OCI-LY7 (cell line): ENCODE measurements around the gene MLLT10. TPM values are rescaled to one million over a fixed set of nuclear protein-coding genes. Genes with fewer than 3 reads are reported as not detected.

Experiments
- BruUV-seq: library from RNA; stranded (reverse); fragments of 400-500 nt; replicated peaks from 2 replicates; lab custom pipeline; 2021; lab: Mats Ljungman, UMichigan
- CTCF ChIA-PET: fragments of 300-600 bp; sonication (Branson Sonifier 250); formaldehyde crosslinking; loops from one replicate; lab custom pipeline; 2022; ENCODE audit warnings: antibody characterized with exemption; ENCODE audit not compliant: unreplicated experiment; lab: Charles Lee
- POLR2A ChIA-PET: fragments of 300-600 bp; sonication (Branson Sonifier 250); formaldehyde crosslinking; loops from one replicate; lab custom pipeline; 2022; ENCODE audit warnings: antibody characterized with exemption; lab: Charles Lee
- DNase-seq: peaks from one replicate; pipeline ENCODE4 v3.0.0-alpha.2; 2015; ENCODE audit warnings: low spot score
- H2AFZ ChIP-seq: fragments of 200-600 bp; sonication (generic), shearing (Covaris generic); 2 replicates; pipeline ENCODE4 v1.6.1; 2014; ENCODE audit warnings: mild to moderate bottlenecking, antibody characterized with exemption, low read length, moderate library complexity
- H3K27ac ChIP-seq: fragments of 200-600 bp; sonication (generic); 2 replicates; pipeline ENCODE4 v1.5.1; 2014; ENCODE audit warnings: mixed run types, low read depth, mild to moderate bottlenecking, moderate library complexity, low read length, inconsistent platforms; ENCODE audit not compliant: poor library complexity, severe bottlenecking
- H3K36me3 ChIP-seq: fragments of 200-600 bp; sonication (generic); 2 replicates; pipeline ENCODE4 v1.6.1; 2014; ENCODE audit warnings: mild to moderate bottlenecking, antibody characterized with exemption, low read length, moderate library complexity, mixed read lengths; ENCODE audit not compliant: insufficient read depth
- H3K4me1 ChIP-seq: fragments of 200-600 bp; sonication (generic); 2 replicates; pipeline ENCODE4 v1.5.1; 2014; ENCODE audit warnings: mild to moderate bottlenecking, low read length; ENCODE audit not compliant: insufficient read depth, poor library complexity, severe bottlenecking
- H3K4me2 ChIP-seq: fragments of 200-600 bp; sonication (generic); 2 replicates; pipeline ENCODE4 v1.6.1; 2014; ENCODE audit warnings: mild to moderate bottlenecking, low read length
- H3K4me3 ChIP-seq: fragments of 200-600 bp; sonication (generic); 2 replicates; pipeline ENCODE4 v1.5.1; 2014; ENCODE audit warnings: mild to moderate bottlenecking, low read depth, low read length; ENCODE audit not compliant: poor library complexity, severe bottlenecking
- H3K79me2 ChIP-seq: fragments of 200-600 bp; sonication (generic); 2 replicates; pipeline ENCODE4 v1.6.1; 2016; ENCODE audit warnings: low read depth, mild to moderate bottlenecking, low read length, moderate library complexity, mixed read lengths; ENCODE audit not compliant: insufficient read depth
- H3K9me2 ChIP-seq: fragments of 200-600 bp; sonication (generic); 2 replicates; pipeline ENCODE4 v1.6.1; 2016; ENCODE audit warnings: mild to moderate bottlenecking, low read length, mixed read lengths; ENCODE audit not compliant: insufficient read depth
- H3K9me3 ChIP-seq: fragments of 200-600 bp; sonication (generic); 2 replicates; pipeline ENCODE4 v1.6.1; 2014; ENCODE audit warnings: mild to moderate bottlenecking, mixed run types, low read length, mixed read lengths
- H4K20me1 ChIP-seq: fragments of 200-600 bp; sonication (generic); 2 replicates; pipeline ENCODE4 v1.6.1; 2014; ENCODE audit warnings: mild to moderate bottlenecking, antibody characterized with exemption, low read length, moderate library complexity, mixed read lengths; ENCODE audit not compliant: insufficient read depth
- CTCF ChIP-seq: fragments of 200-600 bp; sonication (generic); conservative IDR thresholded peaks from 2 replicates; pipeline ENCODE4 v1.5.1; 2014; ENCODE audit warnings: mild to moderate bottlenecking, antibody characterized with exemption, low read length, moderate library complexity, mixed read lengths
- EZH2phosphoT487 ChIP-seq: fragments of 200-600 bp; sonication (generic); IDR thresholded peaks from 2 replicates; pipeline ENCODE4 v1.6.1; 2018; ENCODE audit warnings: low read depth, borderline replicate concordance, mild to moderate bottlenecking, mixed run types, antibody characterized with exemption, low read length, moderate library complexity, mixed read lengths
- intact Hi-C: fragments of 100-400 bp; cut with micrococcal nuclease; formaldehyde crosslinking; loops from one replicate; pipeline ENCODE4 v1.10.0; 2022; ENCODE audit not compliant: unreplicated experiment
- total RNA-seq, 2 experiments: library from RNA; depleted of rRNA in 1 of 2; stranded (reverse); fragments of >200 nt in 1 of 2; shearing (Covaris generic) in 1 of 2; gene quantifications; 2 replicates each; pipeline ENCODE4 v1.2.3, GENCODE V29; 2014 to 2022

MLLT10 gene
- total RNA-seq, 2 experiments from 2014 or later, result 68.4 to 74.0 TPM

GRCh38 chr10:21757185-21757901 is 223.3 kb downstream of the MLLT10 start:
- CTCF ChIA-PET, result no interaction called here
- intact Hi-C loops, result no loop called here
- TF ChIP-seq EZH2phosphoT487, result no peak
- no peak for TF ChIP-seq CTCF

GRCh38 chr10:21758239-21758638 is 224.2 kb downstream of the MLLT10 start:
- ChIA-PET CTCF (interaction anchor here (0.6 kb wide), 1 partner anchor 47 kb away, joined by 3 read pairs; no protein-coding TSS in a partner anchor), POLR2A (interaction anchor here (1.1 to 1.5 kb wide), 2 partner anchors 11 to 46 kb away, joined by 4 read pairs; no protein-coding TSS in a partner anchor)
- H2AFZ ChIP-seq, result no peak overlapping the region
- intact Hi-C loops, result no loop called here
- H3K4me2 ChIP-seq, result no peak overlapping the region
- H3K9me2 ChIP-seq, result no peaks in the 10 kb centered on the region
- no peaks in the 10 kb centered on the region for H3K9me3 ChIP-seq
- no peak for TF ChIP-seq EZH2phosphoT487
- no peak for TF ChIP-seq CTCF
- H3K27ac ChIP-seq, result no peak overlapping the region
- no peaks in the 10 kb centered on the region for H3K79me2 ChIP-seq
- H3K36me3 ChIP-seq, result no peaks in the 10 kb centered on the region
- DNase-seq, result no peak
- H3K4me1 ChIP-seq, result no peaks in the 10 kb centered on the region
- H3K4me3 ChIP-seq, result no peak overlapping the region
- no peaks in the 10 kb centered on the region for H4K20me1 ChIP-seq
- BruUV-seq, result no TSS peak

More at GRCh38 chr10:21757185-21757901, 223.3 kb downstream of the MLLT10 start:
- no peak overlapping the region for H3K4me2 ChIP-seq
- no peaks in the 10 kb centered on the region for H3K4me1 ChIP-seq
- no peak for DNase-seq
- H3K79me2 ChIP-seq, result no peaks in the 10 kb centered on the region
- no peak overlapping the region for H3K27ac ChIP-seq
- no peak overlapping the region for H2AFZ ChIP-seq
- H4K20me1 ChIP-seq, result no peaks in the 10 kb centered on the region
- H3K4me3 ChIP-seq, result no peak overlapping the region
- H3K36me3 ChIP-seq, result no peaks in the 10 kb centered on the region
- POLR2A ChIA-PET, result interaction anchor here (0.6 to 1.5 kb wide), 4 partner anchors 12 to 426 kb away, joined by 3 to 4 read pairs (median 4); no protein-coding TSS in a partner anchor
- H3K9me2 ChIP-seq, result no peaks in the 10 kb centered on the region
- BruUV-seq, result no TSS peak
- H3K9me3 ChIP-seq, result no peaks in the 10 kb centered on the region

- Histone ChIP-seq H4K20me1 (no peaks in the 10 kb centered on the region), H3K4me3 (no peak overlapping the region), H3K27ac (no peak overlapping the region), H3K4me2 (no peak overlapping the region), H3K9me2 (no peaks in the 10 kb centered on the region), H3K79me2 (no peaks in the 10 kb centered on the region), H3K9me3 (no peaks in the 10 kb centered on the region), H3K36me3 (no peaks in the 10 kb centered on the region), H3K4me1 (no peaks in the 10 kb centered on the region), H2AFZ (no peak overlapping the region)
- BruUV-seq, result no TSS peak
- POLR2A ChIA-PET, result no interaction called here
- no peak for DNase-seq
- CTCF ChIA-PET, result no interaction called here
- intact Hi-C loops, result no loop called here
- TF ChIP-seq CTCF, result no peak
- TF ChIP-seq EZH2phosphoT487, result no peak
These were observed 224.7 kb downstream of the MLLT10 start for GRCh38 chr10:21758696-21759095.
